Ishikawa (cell line): ENCODE results near the gene SGCD.

Experiments used
- CEBPB ChIP-seq: IDR thresholded peaks from 2 replicates; pipeline ENCODE4 v1.6.1; 2012
- EP300 ChIP-seq: IDR thresholded peaks from 2 replicates; pipeline ENCODE4 v1.6.1; 2012; ENCODE audit warnings: borderline replicate concordance
- MAX ChIP-seq: IDR thresholded peaks from 2 replicates; pipeline ENCODE4 v1.6.1; 2012
- NFIC ChIP-seq: IDR thresholded peaks from 2 replicates; pipeline ENCODE4 v1.6.1; 2012
- RAD21 ChIP-seq: IDR thresholded peaks from 2 replicates; pipeline ENCODE4 v1.6.1; 2012; ENCODE audit warnings: low read depth
- REST ChIP-seq: IDR thresholded peaks from 2 replicates; pipeline ENCODE4 v1.6.1; 2012; ENCODE audit warnings: low read depth, mild to moderate bottlenecking
- TEAD4 ChIP-seq: IDR thresholded peaks from 2 replicates; pipeline ENCODE4 v1.6.1; 2012
- USF1 ChIP-seq: IDR thresholded peaks from 2 replicates; pipeline ENCODE4 v1.6.1; 2012
- YY1 ChIP-seq: IDR thresholded peaks from 2 replicates; pipeline ENCODE4 v1.6.1; 2012; ENCODE audit warnings: low read depth

GRCh38 chr5:156587012-156587411 lies 260.0 kb downstream of the SGCD start:
- TF ChIP-seq MAX (no peak), RAD21 (no peak), CEBPB (no peak), TEAD4 (no peak), EP300 (no peak), USF1 (no peak), REST (no peak), YY1 (no peak), NFIC (no peak)
